Activated CD8-positive, alpha-beta memory T cell treated with anti-CD3 and anti-CD28 coated beads, Interleukin-2, amount 50 U/mL, for 24 hours (primary cell): Measurements from ENCODE around the gene LRRC73.
"Not testable (repeated sequence)": the region's sequence is repeated elsewhere in the genome, so short reads cannot be mapped to it uniquely, and the experiment has no call there.

ENCODE experiments used
- DNase-seq: peaks from one replicate; pipeline ENCODE4 v3.0.0-alpha.2; 2020; ENCODE audit errors: extremely low read depth

LRRC73 gene, protein sequence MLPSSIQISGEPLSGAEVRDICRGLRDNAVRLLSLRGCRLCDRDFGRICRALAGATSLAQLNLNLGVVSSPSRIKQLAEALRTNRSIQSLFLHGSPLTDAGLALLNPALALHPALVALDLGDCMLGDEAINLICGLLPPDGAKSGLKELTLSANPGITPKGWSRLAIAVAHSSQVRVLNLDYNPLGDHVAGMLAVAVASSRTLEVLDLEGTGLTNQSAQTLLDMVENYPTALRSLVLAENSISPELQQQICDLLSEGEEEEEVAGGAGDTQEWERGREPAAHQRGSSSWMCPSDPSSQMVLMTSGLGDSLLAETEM

DNA sequence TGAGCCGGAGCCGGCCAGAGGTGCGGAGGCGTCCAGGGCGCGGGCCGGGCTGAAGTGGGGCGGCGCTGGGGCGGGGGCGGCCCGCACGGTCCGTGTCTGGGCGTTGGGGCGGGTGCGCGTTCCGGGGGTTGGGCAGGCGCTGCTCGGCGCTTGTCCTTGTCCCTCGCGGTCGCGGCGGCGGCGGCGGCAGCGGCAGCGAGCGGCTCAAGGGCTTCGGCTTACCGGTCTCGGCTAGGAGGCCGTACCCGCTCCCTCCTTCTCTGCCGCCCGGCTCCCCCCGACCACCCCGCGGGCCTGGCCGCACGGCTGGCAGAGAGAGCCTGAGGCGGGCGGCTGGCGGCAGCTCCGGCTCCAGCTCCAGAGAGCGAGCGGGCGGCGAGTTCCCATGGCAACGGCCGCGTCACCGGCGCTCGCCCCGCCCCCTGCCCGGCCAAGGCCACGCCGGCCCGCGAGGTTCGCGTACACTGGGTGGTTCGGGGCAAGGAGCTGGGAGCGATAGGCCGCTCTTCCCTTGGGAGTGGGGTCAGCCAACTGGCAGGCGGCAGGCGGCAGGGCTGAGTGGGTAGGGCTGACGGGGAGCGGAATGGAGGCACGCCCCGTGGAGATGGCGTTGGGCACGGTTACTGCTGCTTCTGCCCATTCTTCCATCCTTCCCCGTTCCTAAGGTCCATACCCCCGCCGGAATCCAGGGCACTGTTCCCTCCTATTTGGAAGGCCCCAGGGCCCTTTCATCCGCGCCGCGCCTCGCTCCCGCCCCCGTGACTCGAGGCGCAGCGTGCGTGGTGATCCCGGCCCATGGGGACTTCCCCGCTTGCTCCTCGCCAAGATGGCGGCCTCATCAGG, at the start of gene LRRC73:
TSS of gene LRRC73 (minus strand) at position 363 of the 843 bp plus-strand sequence. CDS start 561 bp downstream, outside the sequence.
- no peak for DNase-seq

DNA sequence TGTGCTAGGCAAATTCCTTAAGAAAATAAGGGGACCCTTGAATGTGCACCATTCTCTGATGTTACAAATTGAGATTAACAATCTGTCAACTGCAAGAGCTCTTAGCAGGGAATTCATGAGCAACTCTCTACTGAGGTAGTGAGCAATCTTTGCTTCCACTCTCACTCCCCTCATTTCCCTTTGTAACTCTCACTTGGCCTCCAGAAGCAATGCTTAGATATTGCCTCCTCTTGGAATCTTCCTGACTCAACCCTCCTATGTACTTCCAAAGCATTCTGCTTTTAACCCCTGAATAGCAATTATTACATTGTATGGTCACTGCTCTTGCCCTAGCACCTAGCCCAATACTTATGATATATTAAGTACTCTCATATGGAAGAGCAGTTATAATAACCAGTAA, 49.2 kb upstream of the LRRC73 start:
- no peak for DNase-seq

DNA sequence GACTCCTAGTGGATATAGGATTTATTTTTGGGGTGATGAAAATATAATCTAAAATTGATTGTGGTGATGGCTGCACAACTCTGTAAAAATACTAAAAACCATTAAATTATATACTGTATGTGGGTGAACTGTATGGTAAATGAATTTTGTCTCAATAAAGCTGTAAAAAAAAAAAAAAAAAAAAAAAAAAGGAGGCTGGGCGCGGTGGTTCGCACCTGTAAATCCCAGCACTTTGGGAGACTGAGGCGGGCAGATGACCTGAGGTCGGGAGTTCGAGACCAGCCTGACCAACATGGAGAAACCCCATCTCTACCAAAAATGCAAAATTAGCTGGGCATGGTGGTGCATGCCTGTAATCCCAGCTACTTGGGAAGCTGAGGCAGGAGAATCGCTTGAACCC, 47.5 kb upstream of the LRRC73 start:
- DNase-seq, result not testable (repeated sequence)

DNA sequence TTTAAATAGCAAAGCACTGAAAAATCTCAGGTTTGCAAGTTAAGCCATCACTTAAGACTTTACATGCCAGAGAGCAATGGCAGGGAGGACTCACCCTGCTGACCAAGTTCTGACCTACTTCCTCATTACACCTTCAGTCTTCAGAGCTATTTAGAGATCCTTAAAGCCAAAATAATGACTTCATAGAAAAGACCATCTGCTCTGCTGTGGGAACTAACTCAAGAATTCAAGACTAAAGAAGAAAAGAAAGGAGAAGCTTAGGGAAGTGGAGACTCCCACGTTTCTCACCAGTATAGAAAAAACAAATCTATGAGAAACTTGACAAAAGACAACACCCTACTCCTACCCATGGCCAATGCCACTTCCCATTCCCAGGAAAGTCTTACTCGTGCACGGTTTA, 37.1 kb upstream of the LRRC73 start:
- no peak for DNase-seq

DNA sequence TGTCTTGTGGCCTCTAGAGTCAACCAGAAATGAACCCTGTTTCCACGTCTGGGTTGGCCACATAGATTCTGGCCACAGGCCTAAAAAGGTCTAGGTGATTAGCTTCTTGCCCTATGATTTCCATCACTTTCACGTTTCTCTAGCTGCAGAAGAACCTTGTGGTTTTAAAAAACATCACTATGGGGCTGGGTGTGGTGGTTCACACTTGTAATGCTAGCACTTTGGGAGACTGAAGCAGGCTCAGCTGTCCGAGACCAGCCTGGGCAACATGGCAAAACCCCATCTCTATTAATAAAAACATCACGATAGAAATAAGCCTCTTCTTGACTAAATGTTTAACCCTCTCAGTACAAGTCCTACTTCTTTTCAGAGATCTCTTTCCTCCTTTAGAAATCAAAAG, 34.3 kb upstream of the LRRC73 start:
- no peak for DNase-seq

DNA sequence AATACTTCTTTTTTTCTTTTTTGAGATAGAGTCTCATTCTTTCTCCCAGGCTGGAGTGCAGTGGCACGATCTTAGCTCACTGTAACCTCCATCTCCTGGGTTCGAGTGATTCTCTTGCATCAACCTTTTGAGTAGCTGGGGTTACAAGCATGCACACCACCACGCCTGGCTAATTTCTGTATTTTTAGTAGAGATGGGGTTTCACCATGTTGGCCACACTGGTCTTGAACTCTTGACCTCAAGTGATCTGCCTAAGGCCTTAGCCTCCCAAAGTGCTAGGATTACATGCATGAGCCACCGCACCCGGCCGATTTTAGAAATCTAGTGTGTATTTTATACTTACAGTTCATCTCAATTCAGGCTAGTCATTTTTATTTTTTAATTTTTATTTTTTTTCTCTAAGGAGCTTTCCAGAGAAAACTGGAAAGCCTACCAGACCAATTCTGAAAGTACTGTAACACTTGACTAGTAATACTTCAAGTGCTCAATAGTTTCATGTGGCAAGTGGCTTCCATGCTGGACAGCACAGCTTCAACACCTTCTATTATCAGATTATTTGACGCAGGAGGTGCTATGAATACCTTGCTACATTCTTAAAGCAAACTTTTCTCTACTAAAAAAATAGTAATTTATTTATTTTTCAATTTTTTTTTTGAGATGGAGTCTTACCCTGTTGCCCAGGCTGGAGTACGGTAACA, 31.8 kb upstream of the LRRC73 start:
- DNase-seq, result no peak

DNA sequence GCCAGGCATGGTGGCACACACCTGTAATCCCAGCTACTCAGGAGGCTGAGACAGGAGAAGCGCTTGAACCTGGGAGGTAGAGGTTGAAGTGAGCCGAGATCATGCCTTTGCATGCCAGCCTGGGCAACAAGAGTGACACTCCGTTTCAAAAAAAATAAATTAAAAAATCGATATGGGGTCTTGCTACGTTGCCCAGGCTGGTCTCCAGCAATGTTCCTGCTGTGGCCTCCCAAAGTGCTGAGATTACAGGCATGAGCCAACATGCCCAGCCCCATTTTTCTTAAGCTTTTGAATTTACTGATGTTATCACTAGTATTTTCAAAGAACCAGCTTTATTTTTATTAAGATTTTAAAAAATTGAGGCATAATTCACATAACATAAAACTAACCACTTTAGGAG, 30.4 kb upstream of the LRRC73 start:
- DNase-seq, result no peak

DNA sequence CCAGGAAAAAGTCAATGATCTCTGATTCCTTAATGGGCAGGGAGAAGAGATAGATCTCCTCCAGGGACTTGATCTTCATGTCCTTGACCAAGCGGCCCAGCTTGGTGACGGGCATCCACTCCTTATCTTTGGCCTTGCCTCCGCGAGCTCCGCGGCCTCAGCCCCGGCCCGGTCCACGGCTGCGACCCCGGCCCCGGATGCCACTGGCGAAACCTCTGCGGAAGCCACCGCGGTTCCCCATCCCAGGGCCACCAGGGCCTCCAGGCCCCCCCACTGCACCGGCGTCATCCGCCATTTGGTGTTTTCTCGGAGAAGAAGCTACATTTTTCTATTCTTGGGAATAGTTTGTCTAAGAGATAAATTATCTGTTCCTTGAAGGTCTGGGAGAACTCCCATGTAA, 29.3 kb upstream of the LRRC73 start:
- not testable (repeated sequence) for DNase-seq

DNA sequence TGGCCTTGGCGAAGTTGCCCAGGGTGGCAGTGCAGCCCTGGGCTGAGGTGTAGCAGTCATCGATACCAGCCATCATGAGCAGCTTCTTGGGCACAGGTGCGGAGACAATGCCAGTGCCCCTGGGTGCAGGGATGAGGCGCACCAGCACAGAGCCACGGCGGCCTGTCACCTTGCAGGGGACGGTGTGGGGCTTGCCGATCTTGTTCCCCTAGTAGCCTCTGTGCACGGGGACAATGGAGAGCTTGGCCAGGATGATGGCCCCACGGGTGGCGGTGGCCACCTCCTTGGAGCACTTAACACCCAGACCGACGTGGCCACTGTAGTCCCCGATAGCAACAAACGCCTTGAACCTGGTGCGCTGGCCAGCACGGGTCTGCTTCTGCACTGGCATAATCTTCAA, 28.8 kb upstream of the LRRC73 start:
- DNase-seq, result not testable (repeated sequence)

DNA sequence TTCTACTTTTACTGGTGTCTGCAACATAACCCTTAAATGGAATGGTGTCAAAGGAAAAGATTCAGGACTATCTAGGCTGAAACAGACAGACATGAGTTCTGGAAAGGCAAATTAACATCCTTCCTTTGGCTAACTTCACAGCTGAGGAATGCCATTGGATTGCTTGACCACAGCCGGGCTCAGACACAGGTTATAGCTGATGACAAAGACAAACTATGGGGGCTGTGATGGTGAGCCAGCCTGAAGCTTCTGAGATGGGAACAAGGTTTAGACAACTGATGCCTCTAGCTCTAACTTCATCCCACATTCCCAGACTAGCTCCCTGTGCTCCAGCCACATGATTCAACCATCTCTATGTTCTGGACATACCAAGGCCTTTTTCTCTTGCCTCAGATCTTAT, 22.1 kb upstream of the LRRC73 start:
- no peak for DNase-seq

DNA sequence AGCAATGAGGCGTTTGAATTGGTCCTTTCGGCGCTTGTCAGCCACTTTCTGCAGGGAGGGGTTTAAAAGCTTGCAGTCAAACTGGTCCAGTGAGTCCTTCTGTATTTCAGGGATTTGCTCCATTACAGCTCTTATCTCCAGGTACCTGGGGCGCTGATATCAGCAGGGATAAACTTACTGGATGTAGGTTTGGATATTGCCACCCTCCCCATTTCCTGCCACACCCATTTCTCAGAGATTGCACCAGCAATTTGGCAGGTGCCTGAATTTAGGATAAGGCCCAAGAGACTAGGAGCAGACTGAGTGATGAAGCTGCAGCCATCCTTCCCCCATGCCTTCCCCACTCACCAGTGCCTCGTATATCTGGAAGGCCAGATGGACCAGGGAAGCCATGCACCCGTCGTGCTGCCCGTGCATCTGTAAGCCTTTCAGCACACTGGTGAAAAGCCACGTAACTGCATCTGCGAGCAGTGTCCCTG, 14.4 kb upstream of the LRRC73 start:
- no peak for DNase-seq

DNA sequence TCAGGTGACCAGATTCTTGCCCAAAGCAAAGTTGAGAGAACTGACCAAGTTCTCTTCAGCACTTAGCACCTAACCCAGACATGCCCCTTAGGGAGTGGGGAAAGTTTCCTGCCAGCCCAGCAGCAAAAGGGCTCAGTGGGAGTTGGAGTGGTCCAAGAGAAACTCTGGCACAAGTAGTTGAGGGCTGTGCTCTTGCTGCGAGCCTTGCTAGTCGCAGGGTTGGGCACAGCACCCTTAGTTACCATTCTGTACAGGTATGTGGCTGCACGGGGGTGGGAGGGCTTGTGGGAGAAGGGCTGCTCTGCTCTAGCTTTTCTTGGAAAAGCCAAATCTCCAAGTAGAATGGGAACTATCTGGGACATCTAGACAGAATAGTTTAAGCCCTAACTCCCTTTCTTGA, 13.1 kb upstream of the LRRC73 start:
- no peak for DNase-seq

DNA sequence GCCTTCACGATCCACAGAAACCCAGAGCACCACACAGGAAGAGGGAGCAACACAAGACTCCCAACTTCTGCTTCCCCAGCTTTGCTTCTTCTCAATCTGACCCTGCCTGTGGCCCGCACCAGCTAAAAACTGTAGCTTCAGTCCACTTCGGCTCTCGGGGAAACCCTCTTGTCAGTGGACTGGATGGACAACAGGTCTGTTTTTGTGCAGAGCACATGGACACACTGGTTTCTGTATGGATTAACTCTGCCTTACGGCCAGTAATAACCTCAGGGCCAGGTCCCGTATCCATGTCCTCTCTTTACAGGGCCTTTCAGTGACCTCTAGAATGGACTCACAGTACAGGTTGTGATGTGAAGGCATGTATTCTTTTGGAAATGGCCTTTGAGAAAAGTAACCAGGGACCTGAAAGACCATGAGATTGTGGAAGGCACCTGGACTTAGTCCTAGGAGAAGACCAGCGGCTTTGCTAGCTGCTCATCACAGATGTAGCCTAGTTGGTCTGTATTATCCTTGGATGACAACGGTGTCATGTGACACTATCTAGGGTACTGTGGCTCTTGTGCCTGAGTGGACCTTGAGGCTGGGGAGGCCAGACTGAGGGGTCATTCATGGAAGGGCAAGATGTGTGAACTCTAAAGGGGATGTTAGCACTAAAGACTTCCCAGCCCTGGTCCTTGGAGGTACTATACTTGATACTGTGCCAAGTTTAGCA, 12.6 kb upstream of the LRRC73 start:
- no peak for DNase-seq

DNA sequence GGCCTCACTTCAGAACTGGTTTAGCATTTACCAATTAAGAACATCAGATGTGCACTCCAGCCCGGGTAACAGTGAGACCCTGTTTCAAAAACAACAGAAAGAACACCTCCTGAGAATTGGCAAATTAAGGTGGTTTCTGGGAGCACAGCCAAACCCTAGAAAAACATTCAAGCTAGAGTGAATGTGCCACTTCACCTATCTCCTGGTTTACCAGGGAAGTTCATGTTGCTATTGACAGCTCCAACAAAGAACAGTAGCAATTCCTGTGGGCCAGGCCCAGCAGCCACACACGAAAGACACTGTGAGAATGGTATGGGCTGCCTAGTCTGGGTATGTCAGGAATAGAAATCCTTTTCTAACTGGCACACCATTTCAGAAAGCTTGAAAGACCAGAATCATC, 11.7 kb upstream of the LRRC73 start:
- DNase-seq, result no peak

DNA sequence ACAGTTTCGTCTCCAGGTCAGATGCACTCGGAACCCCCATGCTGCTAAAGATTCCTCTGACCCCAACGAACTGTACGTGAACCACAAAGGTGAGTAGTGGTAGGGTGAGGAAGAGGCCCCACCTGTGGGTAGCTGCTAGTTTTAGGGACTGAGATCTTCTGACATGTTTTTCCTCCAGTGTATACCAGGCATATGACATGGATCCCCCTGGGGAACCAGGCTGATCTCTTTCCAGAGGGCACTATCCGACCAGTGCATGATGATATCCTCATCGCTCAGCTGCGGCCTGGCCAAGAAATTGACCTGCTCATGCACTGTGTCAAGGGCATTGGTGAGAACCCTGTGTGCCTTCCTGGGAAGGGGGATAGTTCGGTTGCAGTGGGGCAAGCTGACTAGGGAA, 10.0 kb upstream of the LRRC73 start:
- DNase-seq, result no peak

DNA sequence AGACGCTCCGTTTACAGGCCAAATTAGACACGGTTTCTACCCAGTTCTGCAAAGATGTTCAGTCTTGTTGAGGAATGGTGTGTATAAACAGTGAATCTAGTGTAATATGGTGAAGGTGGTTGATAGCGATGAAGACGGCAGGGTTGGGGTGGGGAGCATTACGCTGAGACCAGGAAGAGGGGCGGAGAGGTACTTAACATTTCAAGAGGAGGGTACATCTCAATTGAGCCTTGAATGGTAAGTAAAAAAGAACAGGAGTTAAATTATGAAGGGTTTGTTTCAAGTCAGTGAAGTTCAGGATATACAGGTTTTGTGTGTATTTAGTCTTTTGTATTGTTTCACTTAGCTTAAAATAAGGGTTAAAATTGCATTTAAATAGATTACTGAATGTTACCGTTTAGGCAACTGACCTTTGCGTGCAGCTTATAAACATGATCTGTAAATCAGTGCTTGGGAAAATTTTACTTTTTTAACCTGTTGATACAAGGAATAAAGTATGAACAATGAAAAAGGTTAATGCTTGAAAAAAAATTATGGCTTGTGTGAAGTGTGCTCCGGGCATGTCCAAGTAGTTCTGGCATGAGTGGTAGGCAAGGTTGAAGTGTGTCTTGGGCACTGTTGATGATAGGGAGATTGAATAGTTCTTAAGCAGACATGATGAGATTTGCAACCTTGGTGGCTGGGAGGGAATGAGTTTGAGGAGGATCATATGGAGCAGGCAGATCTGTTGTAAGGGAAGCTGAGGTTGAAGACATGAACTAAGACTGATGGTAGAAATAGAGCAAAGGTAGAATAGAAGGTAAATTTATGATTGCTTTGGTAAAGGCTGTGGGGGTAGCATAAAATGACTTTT, 7.6 kb upstream of the LRRC73 start:
- DNase-seq, result no peak

DNA sequence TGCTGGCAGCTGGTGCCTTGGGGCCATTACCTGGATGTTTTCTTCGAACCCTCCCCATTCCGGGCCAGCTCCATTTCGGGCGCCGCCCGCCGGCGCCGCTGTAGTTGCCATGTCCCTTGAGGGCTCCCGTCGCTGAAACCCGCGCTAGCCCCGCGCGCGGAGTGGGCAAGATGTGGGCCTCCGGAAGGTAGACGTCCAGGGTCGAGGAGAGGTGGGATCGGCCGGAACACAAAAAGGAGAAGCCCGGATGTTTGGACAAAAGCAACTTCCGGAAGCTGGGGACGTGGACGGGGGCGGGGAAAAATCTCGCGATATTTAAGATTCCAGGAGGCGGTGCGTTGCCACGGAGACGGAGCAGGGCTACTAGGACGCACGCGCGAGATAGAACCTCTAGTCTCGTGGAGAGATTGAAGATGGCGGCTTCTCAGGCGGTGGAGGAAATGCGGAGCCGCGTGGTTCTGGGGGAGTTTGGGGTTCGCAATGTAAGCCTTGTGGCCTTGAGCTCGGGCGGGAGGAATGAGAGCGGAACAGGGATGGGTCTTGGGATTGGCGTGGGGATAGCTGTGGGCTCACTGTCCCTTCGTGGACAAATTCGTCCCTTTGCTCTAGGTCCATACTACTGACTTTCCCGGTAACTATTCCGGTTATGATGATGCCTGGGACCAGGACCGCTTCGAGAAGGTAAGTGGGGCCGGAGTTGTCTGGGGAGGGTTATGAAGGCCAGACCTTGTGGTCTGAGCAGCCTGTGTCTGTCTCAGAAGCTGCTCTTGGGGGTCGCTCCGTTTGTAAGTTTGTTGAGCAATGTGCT, 6.8 kb upstream of the LRRC73 start, which contains the start of the genes POLR1C and YIPF3:
TSS of gene POLR1C (plus strand) at position 393 of the 808 bp plus-strand sequence. CDS start at position 414, 21 bp downstream.
TSS of gene YIPF3 (minus strand) at position 230 of the 808 bp plus-strand sequence. CDS start at position 111, 119 bp downstream.
- DNase-seq, result peak; percentile 96

DNA sequence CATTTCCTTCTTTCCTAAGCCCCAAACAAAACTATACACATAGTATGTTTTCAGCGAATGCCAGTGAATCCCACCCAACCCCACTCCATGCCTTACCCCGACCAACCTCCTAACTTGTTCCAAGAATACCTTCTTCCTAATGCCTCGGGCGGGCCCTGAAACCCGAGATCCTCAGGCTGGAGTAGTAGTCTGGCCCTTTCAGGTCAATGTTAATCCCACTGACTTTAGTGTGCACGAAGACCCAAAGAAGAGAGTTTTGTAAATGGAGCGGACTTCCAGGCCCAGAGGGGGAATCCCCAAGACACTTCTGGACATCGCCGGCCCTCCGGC, 6.2 kb upstream of the LRRC73 start:
- no peak for DNase-seq

DNA sequence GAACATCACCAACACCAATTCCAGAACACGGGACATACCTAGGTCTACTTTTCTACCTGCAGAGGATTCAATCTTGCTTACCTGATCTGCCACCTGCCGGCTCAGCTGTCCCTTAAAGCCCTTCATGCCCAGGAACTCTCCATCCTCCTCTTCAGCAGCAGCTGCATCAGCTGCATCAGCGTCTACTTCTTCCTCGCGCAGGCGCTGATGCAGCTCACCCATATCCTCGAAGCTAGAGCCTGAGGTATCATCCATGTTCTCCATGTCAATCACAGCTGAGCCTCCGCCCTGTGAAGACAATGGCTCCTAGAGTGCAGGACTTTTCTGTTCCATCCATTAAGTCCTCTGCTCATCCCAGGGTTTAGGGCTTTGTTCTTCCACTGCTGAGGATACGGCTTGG, 5.7 kb upstream of the LRRC73 start:
- no peak for DNase-seq
